CD14-positive monocyte (primary cell): ENCODE results near the gene APOA1. TPM values are rescaled to one million over a fixed set of nuclear protein-coding genes. Genes with fewer than 3 reads are reported as not detected.

Source experiments
- DNase-seq, 3 donors: peaks; one replicate each; pipeline ENCODE4 v3.0.0-alpha.2; 2011 to 2022
- H2AFZ ChIP-seq: 2 replicates; pipeline ENCODE4 v1.6.0; 2012; ENCODE audit warnings: mild to moderate bottlenecking, low read depth, low read length, inconsistent platforms; ENCODE audit not compliant: insufficient read depth, poor library complexity, severe bottlenecking
- H3K27ac ChIP-seq, 2 donors: 1 replicate in 1 of 2; 2 replicates in 1 of 2; pipeline ENCODE4 v1.5.1; 2012 to 2013; ENCODE audit warnings: low read length in 2 of 2, control low read depth in 1 of 2, inconsistent platforms in 1 of 2, low read depth in 1 of 2, mild to moderate bottlenecking in 1 of 2
- H3K27me3 ChIP-seq, 2 donors: one replicate each; pipeline versions ENCODE4 v1.6.0 to v1.6.1; 2011 to 2013; ENCODE audit warnings: low read length in 2 of 2; ENCODE audit not compliant: control insufficient read depth in 2 of 2, insufficient read depth in 2 of 2
- H3K36me3 ChIP-seq, 2 donors: replicated peaks in 1 of 2; 1 replicate in 1 of 2; 2 replicates in 1 of 2; pipeline versions ENCODE4 v1.5.1 to v1.6.1; 2012 to 2013; ENCODE audit warnings: low read length in 2 of 2, control low read depth in 1 of 2, inconsistent platforms in 1 of 2, mild to moderate bottlenecking in 1 of 2; ENCODE audit not compliant: insufficient read depth in 2 of 2, control insufficient read depth in 1 of 2
- H3K4me1 ChIP-seq, 2 donors: 1 replicate in 1 of 2; 2 replicates in 1 of 2; pipeline versions ENCODE4 v1.5.1 to v1.6.1; 2012 to 2013; ENCODE audit warnings: low read length in 2 of 2, control low read depth in 1 of 2, inconsistent platforms in 1 of 2, mild to moderate bottlenecking in 1 of 2, moderate library complexity in 1 of 2; ENCODE audit not compliant: insufficient read depth in 2 of 2, control insufficient read depth in 1 of 2
- H3K4me2 ChIP-seq: replicated peaks from 2 replicates; pipeline ENCODE3; 2012; ENCODE audit warnings: low read length, moderate library complexity, mild to moderate bottlenecking; ENCODE audit not compliant: poor library complexity, severe bottlenecking; ENCODE audit errors: extremely low read depth
- H3K4me3 ChIP-seq, 3 experiments: fragments of 200-600 bp in 1 of 3; sonication (generic) in 1 of 3; replicated peaks in 1 of 3; 1 replicate in 2 of 3; 2 replicates in 1 of 3; pipeline ENCODE4 v1.5.1; 2011 to 2013; ENCODE audit warnings: low read length in 3 of 3, mild to moderate bottlenecking in 3 of 3, control low read depth in 2 of 3, low read depth in 2 of 3, inconsistent platforms in 1 of 3, moderate library complexity in 1 of 3
- H3K79me2 ChIP-seq: 2 replicates; pipeline ENCODE4 v1.6.0; 2012; ENCODE audit warnings: mild to moderate bottlenecking, control low read depth, inconsistent platforms, low read length, moderate library complexity; ENCODE audit not compliant: insufficient read depth
- H3K9ac ChIP-seq: 2 replicates; pipeline ENCODE4 v1.6.0; 2017; ENCODE audit warnings: low read length, mild to moderate bottlenecking; ENCODE audit not compliant: insufficient read depth, poor library complexity, severe bottlenecking
- H3K9me3 ChIP-seq, 2 donors: replicated peaks in 1 of 2; 1 replicate in 1 of 2; 2 replicates in 1 of 2; pipeline versions ENCODE4 v1.5.1 to v1.6.1; 2012 to 2013; ENCODE audit warnings: low read length in 2 of 2, control low read depth in 1 of 2; ENCODE audit not compliant: control insufficient read depth in 1 of 2, insufficient read depth in 1 of 2
- H4K20me1 ChIP-seq: 2 replicates; pipeline ENCODE4 v1.6.0; 2012; ENCODE audit warnings: mild to moderate bottlenecking, low read length, control low read depth, moderate library complexity; ENCODE audit not compliant: insufficient read depth
- H3K27ac Mint-ChIP-seq, 7 donors: one replicate each; pipeline ENCODE4 v1.8.0; 2020; ENCODE audit warnings: mild to moderate bottlenecking in 7 of 7, mixed read lengths in 7 of 7, moderate library complexity in 6 of 7, inconsistent platforms in 2 of 7
- H3K27me3 Mint-ChIP-seq, 3 donors: one replicate each; pipeline ENCODE4 v1.8.0; 2021 to 2022; ENCODE audit warnings: low read depth in 3 of 3, mild to moderate bottlenecking in 3 of 3, mixed read lengths in 3 of 3, moderate library complexity in 3 of 3, inconsistent platforms in 1 of 3
- H3K36me3 Mint-ChIP-seq, 2 donors: one replicate each; pipeline ENCODE4 v1.8.0; 2020; ENCODE audit warnings: mixed read lengths in 2 of 2, inconsistent platforms in 1 of 2, mild to moderate bottlenecking in 1 of 2
- H3K4me1 Mint-ChIP-seq: one replicate; pipeline ENCODE4 v1.8.0; 2020; ENCODE audit warnings: mild to moderate bottlenecking, mixed read lengths
- H3K4me3 Mint-ChIP-seq, 2 donors: one replicate each; pipeline ENCODE4 v1.8.0; 2020; ENCODE audit warnings: mild to moderate bottlenecking in 2 of 2, mixed read lengths in 2 of 2, moderate library complexity in 1 of 2
- H3K9me3 Mint-ChIP-seq, 7 donors: one replicate each; pipeline ENCODE4 v1.8.0; 2020 to 2022; ENCODE audit warnings: mixed read lengths in 7 of 7, mild to moderate bottlenecking in 6 of 7, moderate library complexity in 6 of 7, inconsistent platforms in 2 of 7
- CTCF ChIP-seq: fragments of 200-600 bp; IDR thresholded peaks from one replicate; pipeline ENCODE4 v1.8.0; 2022; ENCODE audit warnings: antibody characterized with exemption, mild to moderate bottlenecking
- WGBS: methylation state at CpG from one replicate; pipeline ENCODE4 v1.1.5; 2013; ENCODE audit warnings: missing lambda C conversion rate; ENCODE audit not compliant: insufficient coverage; 5-methylcytosine and 5-hydroxymethylcytosine counted together
- intact Hi-C, 2 donors: fragments of 100-400 bp; cut with micrococcal nuclease; formaldehyde crosslinking; loops; one replicate each; pipeline versions ENCODE4 v1.15.0 to v1.15.1; 2023
- polyA plus RNA-seq, 3 donors: library from polyadenylated mRNA; depleted of rRNA in 1 of 3; unstranded in 2 of 3; stranded (reverse) in 1 of 3; fragments of 300-500 nt in 2 of 3; fragments of >200 nt in 1 of 3; fragmentation: Illumina TruSeq in 2 of 3; gene quantifications; 1 replicate in 2 of 3; 2 replicates in 1 of 3; pipeline ENCODE4 v1.2.3, GENCODE V29; 2012 to 2021

The APOA1 gene
- polyA plus RNA-seq, 3 donors: 0.29 TPM; not detected in 2

- Histone ChIP-seq H3K4me1 (peaks cover 18 to 22% of the 10 kb centered on the region in 2 donors), H3K27ac (no peak overlapping the region), H3K4me3 (no peak overlapping the region), H3K9me3 (no peaks in the 10 kb centered on the region), H2AFZ (no peak overlapping the region), H3K27me3 (no peaks in the 10 kb centered on the region), H3K4me2 (no peak overlapping the region), H3K79me2 (peaks cover 34% of the 10 kb centered on the region), H4K20me1 (peaks cover 4% of the 10 kb centered on the region), H3K36me3 (peaks cover 51 to 55% of the 10 kb centered on the region in 2 donors), H3K9ac (no peak overlapping the region)
- Mint-ChIP-seq H3K4me3 (no peak overlapping the region), H3K27ac (no peak overlapping the region), H3K9me3 (peaks cover 0 to 2% (median 0%) of the 10 kb centered on the region in 7 donors), H3K4me1 (peaks cover 25% of the 10 kb centered on the region), H3K36me3 (peaks cover 52 to 59% of the 10 kb centered on the region in 2 donors), H3K27me3 (peaks cover 4 to 9% (median 6%) of the 10 kb centered on the region in 3 donors)
- 95% methylated on average over 2 of the region's 2 CpGs for WGBS
- intact Hi-C loops: loop anchor here (5.0 to 10.0 kb wide), 2 partner anchors 446 to 538 kb away; partner anchors contain the start of genes CEP164 (in 1 of the 2), PCSK7 (in 1 of the 2) and RNF214 (in 1 of the 2)
- no peak for TF ChIP-seq CTCF
- no peak for DNase-seq
These were observed 51.1 kb downstream of the APOA1 start for GRCh38 chr11:116786326-116786725.

Other genes with a start within 250 kb of the APOA1 start
- 1 to 10 TPM; 4.2 to 8.7 (median 5.3) TPM for gene BUD13, start 64.6 kb downstream of the APOA1 start, polyA plus RNA-seq
- 10 to 100 TPM; 24.4 to 35.5 (median 35.2) TPM for gene ZPR1, start 49.6 kb downstream of the APOA1 start, polyA plus RNA-seq
- not detected for gene APOA5, start 45.7 kb downstream of the APOA1 start, polyA plus RNA-seq
- not detected for gene APOA4, start 14.3 kb downstream of the APOA1 start, polyA plus RNA-seq
- gene APOC3, start 7.7 kb downstream of the APOA1 start, polyA plus RNA-seq: not detected